C4-2B (cell line): Measurements from ENCODE around the gene P2RY12.
A peak's percentile ranks its signal among the peaks of the same experiment; 100 is the strongest.

ENCODE experiments used
- H3K27ac ChIP-seq: fragments of 450-650 bp; 2 replicates; pipeline ENCODE4 v1.5.1; 2017
- ZFX ChIP-seq: fragments of 450-650 bp; IDR thresholded peaks from 2 replicates; pipeline ENCODE4 v1.6.1; 2017
- TF ChIP-seq, protein P1 (sequence below): fragments of 450-650 bp; conservative IDR thresholded peaks from 2 replicates; pipeline ENCODE4 v1.5.1; 2017; ENCODE audit warnings: mild to moderate bottlenecking

Gene P2RY12

DNA sequence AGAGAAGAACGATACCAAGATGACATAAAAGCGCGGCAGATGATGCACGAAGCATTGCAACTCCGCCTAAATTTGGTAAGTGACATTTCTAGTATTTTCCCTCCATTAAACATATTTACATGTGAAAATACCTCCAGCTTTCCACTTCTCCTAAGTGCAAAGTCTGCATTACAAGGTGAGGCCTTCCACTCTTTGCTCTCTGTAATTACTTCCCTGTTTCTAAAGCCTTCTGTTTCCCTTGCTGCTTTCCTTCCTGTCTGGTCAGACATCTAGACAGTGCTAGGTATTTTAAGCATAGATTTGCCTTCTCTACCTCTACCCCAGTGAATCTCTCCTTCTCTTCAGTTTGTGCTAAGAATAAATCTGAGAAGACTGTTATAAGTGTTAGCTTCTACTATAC lies 1.9 kb downstream of the P2RY12 start:
- no peak overlapping the region for H3K27ac ChIP-seq
- TF ChIP-seq, protein P1, sequence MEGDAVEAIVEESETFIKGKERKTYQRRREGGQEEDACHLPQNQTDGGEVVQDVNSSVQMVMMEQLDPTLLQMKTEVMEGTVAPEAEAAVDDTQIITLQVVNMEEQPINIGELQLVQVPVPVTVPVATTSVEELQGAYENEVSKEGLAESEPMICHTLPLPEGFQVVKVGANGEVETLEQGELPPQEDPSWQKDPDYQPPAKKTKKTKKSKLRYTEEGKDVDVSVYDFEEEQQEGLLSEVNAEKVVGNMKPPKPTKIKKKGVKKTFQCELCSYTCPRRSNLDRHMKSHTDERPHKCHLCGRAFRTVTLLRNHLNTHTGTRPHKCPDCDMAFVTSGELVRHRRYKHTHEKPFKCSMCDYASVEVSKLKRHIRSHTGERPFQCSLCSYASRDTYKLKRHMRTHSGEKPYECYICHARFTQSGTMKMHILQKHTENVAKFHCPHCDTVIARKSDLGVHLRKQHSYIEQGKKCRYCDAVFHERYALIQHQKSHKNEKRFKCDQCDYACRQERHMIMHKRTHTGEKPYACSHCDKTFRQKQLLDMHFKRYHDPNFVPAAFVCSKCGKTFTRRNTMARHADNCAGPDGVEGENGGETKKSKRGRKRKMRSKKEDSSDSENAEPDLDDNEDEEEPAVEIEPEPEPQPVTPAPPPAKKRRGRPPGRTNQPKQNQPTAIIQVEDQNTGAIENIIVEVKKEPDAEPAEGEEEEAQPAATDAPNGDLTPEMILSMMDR: no peak
- no peak for TF ChIP-seq ZFX

DNA sequence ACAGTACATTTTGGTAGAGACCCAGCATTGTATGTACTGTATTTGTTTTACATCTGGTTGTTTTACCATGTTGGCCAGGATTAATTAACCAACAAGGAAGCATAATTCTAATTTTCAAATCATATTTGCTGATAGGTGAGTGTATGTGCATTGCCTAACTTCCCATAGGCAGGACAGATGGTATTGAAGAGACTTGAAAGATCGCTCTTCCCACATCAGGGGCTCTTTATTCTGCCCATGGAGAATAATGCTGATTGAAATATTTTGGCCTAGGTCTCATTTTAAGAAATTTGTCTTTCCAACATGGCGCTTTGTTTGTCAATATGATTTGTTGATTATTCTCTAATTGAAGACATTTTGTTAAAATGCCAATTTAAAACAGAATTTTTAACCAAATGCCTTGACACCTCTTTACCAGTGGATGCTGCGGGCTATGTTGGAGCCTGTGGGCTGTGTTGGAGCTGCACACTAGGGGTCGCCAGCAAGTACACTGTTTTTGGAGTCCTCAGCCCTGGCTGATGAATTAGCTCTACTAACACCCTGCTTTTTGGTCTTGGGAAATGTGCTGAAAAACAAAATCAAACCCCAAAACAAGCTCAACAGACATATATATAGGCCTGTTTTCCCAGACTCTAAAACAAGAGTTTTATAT lies 5.3 kb downstream of the P2RY12 start:
- TF ChIP-seq, protein P1: peak; percentile 75
- TF ChIP-seq ZFX: no peak
- H3K27ac ChIP-seq: no peak overlapping the region

GRCh38 chr3:151377768-151378385 lies 6.7 kb downstream of the P2RY12 start:
- H3K27ac ChIP-seq: no peak overlapping the region
- TF ChIP-seq ZFX: no peak
- TF ChIP-seq, protein P1: no peak

DNA sequence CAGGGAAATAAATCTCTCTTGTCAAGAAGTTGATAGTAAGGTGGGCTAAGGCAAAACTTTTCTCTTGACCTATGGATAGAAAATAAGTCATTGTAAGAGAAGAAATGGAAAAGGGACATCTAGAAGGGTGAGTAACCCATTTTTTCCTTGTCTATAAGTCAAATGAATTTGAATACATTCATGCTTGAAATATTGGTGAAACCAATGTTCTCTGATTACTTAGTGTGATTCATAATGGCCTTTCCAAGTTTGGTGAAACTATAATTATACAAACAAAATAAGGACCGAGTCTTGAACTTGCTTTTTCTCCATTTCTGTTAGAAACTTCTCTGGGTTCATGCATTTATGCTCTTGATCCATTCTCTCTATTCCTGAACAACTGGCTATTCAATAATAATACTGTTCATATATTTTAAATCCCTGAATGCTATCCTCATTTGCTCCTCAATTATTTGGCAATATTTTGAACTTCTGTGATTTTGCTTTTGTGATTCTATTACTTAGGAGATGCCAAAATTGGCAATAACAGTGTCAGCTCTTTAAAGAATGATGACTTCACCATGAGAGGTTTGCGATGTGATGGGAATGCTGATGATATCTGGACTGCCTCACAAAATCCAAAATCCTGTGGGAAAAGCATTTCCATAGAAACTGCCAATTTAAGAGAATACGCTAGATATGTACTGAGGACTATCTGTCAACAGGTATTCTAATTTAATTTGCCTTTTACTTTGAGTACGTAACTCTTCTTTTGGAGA lies 12.3 kb downstream of the P2RY12 start:
- no peak overlapping the region for H3K27ac ChIP-seq
- TF ChIP-seq, protein P1: no peak
- no peak for TF ChIP-seq ZFX

DNA sequence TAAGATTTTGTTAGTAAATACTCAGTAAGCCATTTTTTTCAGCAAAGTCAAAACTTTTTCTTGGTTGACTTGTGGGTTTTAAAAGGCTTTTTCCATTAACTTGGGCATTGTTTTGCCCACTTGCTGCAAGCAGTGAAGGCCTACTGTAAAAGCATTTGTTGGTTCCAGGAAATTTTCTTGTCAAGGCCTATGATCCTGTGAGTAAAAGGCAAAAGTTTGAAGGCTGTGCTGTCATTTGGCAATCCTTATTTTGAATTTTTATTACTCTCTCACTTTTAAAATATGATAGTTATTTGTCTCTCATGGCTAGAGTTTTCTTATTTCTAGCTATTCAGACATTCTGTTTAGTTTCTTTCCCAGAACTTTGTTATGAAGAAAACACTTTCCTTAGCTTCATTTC lies 13.0 kb downstream of the P2RY12 start:
- no peak overlapping the region for H3K27ac ChIP-seq
- TF ChIP-seq, protein P1: no peak
- no peak for TF ChIP-seq ZFX

- no peak for TF ChIP-seq ZFX
- TF ChIP-seq, protein P1: no peak
- H3K27ac ChIP-seq: no peak overlapping the region
Observed at GRCh38 chr3:151367448-151367847, 17.1 kb downstream of the P2RY12 start.

GRCh38 chr3:151366993-151367392 lies 17.6 kb downstream of the P2RY12 start:
- no peak overlapping the region for H3K27ac ChIP-seq
- no peak for TF ChIP-seq ZFX
- TF ChIP-seq, protein P1: no peak
